ENCODE data around the gene CHID1.

Gene CHID1

GRCh38 chr11:880447-880846 is 30.2 kb downstream of the CHID1 start:
- H3K36me3 ChIP-seq (ENCODE audit: control insufficient read depth, insufficient read depth, low read length, severe bottlenecking), result peaks cover 15% of the 10 kb centered on the region
- no peaks in the 10 kb centered on the region for H3K9me3 ChIP-seq (ENCODE audit: control insufficient read depth, low read length)
- no peak overlapping the region for H3K9ac ChIP-seq (ENCODE audit: low read length)
- no peak for DNase-seq (ENCODE audit: low read depth)
- peaks cover 4% of the 10 kb centered on the region for H3K4me1 ChIP-seq (ENCODE audit: control insufficient read depth, insufficient read depth, low read length)
- no peaks in the 10 kb centered on the region for H3K27me3 ChIP-seq (replicated peaks; ENCODE audit: control insufficient read depth, insufficient read depth, low read length)
- no peak overlapping the region for H3K4me3 ChIP-seq (ENCODE audit: low read length)

- no peaks in the 10 kb centered on the region for H3K27me3 ChIP-seq (replicated peaks; ENCODE audit: control insufficient read depth, insufficient read depth, low read length)
- peaks cover 4% of the 10 kb centered on the region for H3K4me1 ChIP-seq (ENCODE audit: control insufficient read depth, insufficient read depth, low read length)
- no peak overlapping the region for H3K9ac ChIP-seq (ENCODE audit: low read length)
- no peaks in the 10 kb centered on the region for H3K9me3 ChIP-seq (ENCODE audit: control insufficient read depth, low read length)
- DNase-seq (ENCODE audit: low read depth), result no peak
- H3K36me3 ChIP-seq (ENCODE audit: control insufficient read depth, insufficient read depth, low read length, severe bottlenecking), result peaks cover 15% of the 10 kb centered on the region
- no peak overlapping the region for H3K4me3 ChIP-seq (ENCODE audit: low read length)
These were observed 33.0 kb downstream of the CHID1 start for GRCh38 chr11:877565-877964.

GRCh38 chr11:876545-876944 is 34.1 kb downstream of the CHID1 start:
- no peak for DNase-seq (ENCODE audit: low read depth)
- Histone ChIP-seq H3K4me3 (ENCODE audit: low read length) (no peak overlapping the region), H3K9me3 (ENCODE audit: control insufficient read depth, low read length) (no peaks in the 10 kb centered on the region), H3K9ac (ENCODE audit: low read length) (no peak overlapping the region), H3K4me1 (ENCODE audit: control insufficient read depth, insufficient read depth, low read length) (peaks cover 7% of the 10 kb centered on the region), H3K36me3 (ENCODE audit: control insufficient read depth, insufficient read depth, low read length, severe bottlenecking) (peaks cover 15% of the 10 kb centered on the region), H3K27me3 (replicated peaks; ENCODE audit: control insufficient read depth, insufficient read depth, low read length) (no peaks in the 10 kb centered on the region)

GRCh38 chr11:875769-876301 is 34.8 kb downstream of the CHID1 start:
- peaks cover 14% of the 10 kb centered on the region for H3K36me3 ChIP-seq (ENCODE audit: control insufficient read depth, insufficient read depth, low read length, severe bottlenecking)
- no peak overlapping the region for H3K4me3 ChIP-seq (ENCODE audit: low read length)
- H3K4me1 ChIP-seq (ENCODE audit: control insufficient read depth, insufficient read depth, low read length), result peaks cover 7% of the 10 kb centered on the region
- H3K9ac ChIP-seq (ENCODE audit: low read length), result no peak overlapping the region
- H3K27me3 ChIP-seq (replicated peaks; ENCODE audit: control insufficient read depth, insufficient read depth, low read length), result no peaks in the 10 kb centered on the region
- DNase-seq (ENCODE audit: low read depth), result no peak
- no peaks in the 10 kb centered on the region for H3K9me3 ChIP-seq (ENCODE audit: control insufficient read depth, low read length)

- no peak overlapping the region for H3K4me3 ChIP-seq (ENCODE audit: low read length)
- peaks cover 7% of the 10 kb centered on the region for H3K4me1 ChIP-seq (ENCODE audit: control insufficient read depth, insufficient read depth, low read length)
- peaks cover 10% of the 10 kb centered on the region for H3K36me3 ChIP-seq (ENCODE audit: control insufficient read depth, insufficient read depth, low read length, severe bottlenecking)
- no peaks in the 10 kb centered on the region for H3K9me3 ChIP-seq (ENCODE audit: control insufficient read depth, low read length)
- H3K9ac ChIP-seq (ENCODE audit: low read length), result no peak overlapping the region
- no peak for DNase-seq (ENCODE audit: low read depth)
- no peaks in the 10 kb centered on the region for H3K27me3 ChIP-seq (replicated peaks; ENCODE audit: control insufficient read depth, insufficient read depth, low read length)
These were observed 35.4 kb downstream of the CHID1 start for GRCh38 chr11:875203-875602.

- Histone ChIP-seq H3K4me3 (ENCODE audit: low read length) (no peak overlapping the region), H3K4me1 (ENCODE audit: control insufficient read depth, insufficient read depth, low read length) (peaks cover 7% of the 10 kb centered on the region), H3K27me3 (replicated peaks; ENCODE audit: control insufficient read depth, insufficient read depth, low read length) (no peaks in the 10 kb centered on the region), H3K9ac (ENCODE audit: low read length) (no peak overlapping the region), H3K9me3 (ENCODE audit: control insufficient read depth, low read length) (no peaks in the 10 kb centered on the region), H3K36me3 (ENCODE audit: control insufficient read depth, insufficient read depth, low read length, severe bottlenecking) (no peaks in the 10 kb centered on the region)
- no peak for DNase-seq (ENCODE audit: low read depth)
These were observed 36.9 kb downstream of the CHID1 start for GRCh38 chr11:873706-874105.

GRCh38 chr11:872799-873198 is 37.8 kb downstream of the CHID1 start:
- Histone ChIP-seq H3K9me3 (ENCODE audit: control insufficient read depth, low read length) (no peaks in the 10 kb centered on the region), H3K36me3 (ENCODE audit: control insufficient read depth, insufficient read depth, low read length, severe bottlenecking) (no peaks in the 10 kb centered on the region), H3K9ac (ENCODE audit: low read length) (no peak overlapping the region), H3K4me3 (ENCODE audit: low read length) (no peak overlapping the region), H3K4me1 (ENCODE audit: control insufficient read depth, insufficient read depth, low read length) (peaks cover 7% of the 10 kb centered on the region), H3K27me3 (replicated peaks; ENCODE audit: control insufficient read depth, insufficient read depth, low read length) (no peaks in the 10 kb centered on the region)
- no peak for DNase-seq (ENCODE audit: low read depth)

- Histone ChIP-seq H3K9me3 (ENCODE audit: control insufficient read depth, low read length) (no peaks in the 10 kb centered on the region), H3K9ac (ENCODE audit: low read length) (no peak overlapping the region), H3K4me1 (ENCODE audit: control insufficient read depth, insufficient read depth, low read length) (peaks cover 7% of the 10 kb centered on the region), H3K27me3 (replicated peaks; ENCODE audit: control insufficient read depth, insufficient read depth, low read length) (no peaks in the 10 kb centered on the region), H3K4me3 (ENCODE audit: low read length) (no peak overlapping the region), H3K36me3 (ENCODE audit: control insufficient read depth, insufficient read depth, low read length, severe bottlenecking) (no peaks in the 10 kb centered on the region)
- no peak for DNase-seq (ENCODE audit: low read depth)
These were observed 39.1 kb downstream of the CHID1 start for GRCh38 chr11:871472-871871.

GRCh38 chr11:870418-870817 is 40.2 kb downstream of the CHID1 start:
- peaks cover 3% of the 10 kb centered on the region for H3K4me1 ChIP-seq (ENCODE audit: control insufficient read depth, insufficient read depth, low read length)
- no peaks in the 10 kb centered on the region for H3K9me3 ChIP-seq (ENCODE audit: control insufficient read depth, low read length)
- no peak for DNase-seq (ENCODE audit: low read depth)
- H3K27me3 ChIP-seq (replicated peaks; ENCODE audit: control insufficient read depth, insufficient read depth, low read length), result no peaks in the 10 kb centered on the region
- no peak overlapping the region for H3K9ac ChIP-seq (ENCODE audit: low read length)
- peaks cover 7% of the 10 kb centered on the region for H3K36me3 ChIP-seq (ENCODE audit: control insufficient read depth, insufficient read depth, low read length, severe bottlenecking)
- no peak overlapping the region for H3K4me3 ChIP-seq (ENCODE audit: low read length)

GRCh38 chr11:870127-870413 is 40.5 kb downstream of the CHID1 start:
- Histone ChIP-seq H3K9me3 (ENCODE audit: control insufficient read depth, low read length) (no peaks in the 10 kb centered on the region), H3K27me3 (replicated peaks; ENCODE audit: control insufficient read depth, insufficient read depth, low read length) (no peaks in the 10 kb centered on the region), H3K4me3 (ENCODE audit: low read length) (no peak overlapping the region), H3K9ac (ENCODE audit: low read length) (no peak overlapping the region), H3K4me1 (ENCODE audit: control insufficient read depth, insufficient read depth, low read length) (peaks cover 3% of the 10 kb centered on the region), H3K36me3 (ENCODE audit: control insufficient read depth, insufficient read depth, low read length, severe bottlenecking) (peaks cover 8% of the 10 kb centered on the region)
- no peak for DNase-seq (ENCODE audit: low read depth)

- no peak overlapping the region for H3K9ac ChIP-seq (ENCODE audit: low read length)
- no peaks in the 10 kb centered on the region for H3K27me3 ChIP-seq (replicated peaks; ENCODE audit: control insufficient read depth, insufficient read depth, low read length)
- H3K36me3 ChIP-seq (ENCODE audit: control insufficient read depth, insufficient read depth, low read length, severe bottlenecking), result peaks cover 13% of the 10 kb centered on the region
- no peak for DNase-seq (ENCODE audit: low read depth)
- no peak overlapping the region for H3K4me3 ChIP-seq (ENCODE audit: low read length)
- H3K9me3 ChIP-seq (ENCODE audit: control insufficient read depth, low read length), result no peaks in the 10 kb centered on the region
- H3K4me1 ChIP-seq (ENCODE audit: control insufficient read depth, insufficient read depth, low read length), result peaks cover 3% of the 10 kb centered on the region
These were observed 41.0 kb downstream of the CHID1 start for GRCh38 chr11:869399-870126.

GRCh38 chr11:868802-869201 is 41.8 kb downstream of the CHID1 start:
- no peaks in the 10 kb centered on the region for H3K9me3 ChIP-seq (ENCODE audit: control insufficient read depth, low read length)
- no peak overlapping the region for H3K9ac ChIP-seq (ENCODE audit: low read length)
- no peak overlapping the region for H3K4me3 ChIP-seq (ENCODE audit: low read length)

More at GRCh38 chr11:868802-869201, 41.8 kb downstream of the CHID1 start:
- Histone ChIP-seq H3K36me3 (ENCODE audit: control insufficient read depth, insufficient read depth, low read length, severe bottlenecking) (peaks cover 18% of the 10 kb centered on the region), H3K27me3 (replicated peaks; ENCODE audit: control insufficient read depth, insufficient read depth, low read length) (no peaks in the 10 kb centered on the region), H3K4me1 (ENCODE audit: control insufficient read depth, insufficient read depth, low read length) (peaks cover 3% of the 10 kb centered on the region)
- no peak for DNase-seq (ENCODE audit: low read depth)
